ENCODE measurements around the gene ZPBP.

DNA sequence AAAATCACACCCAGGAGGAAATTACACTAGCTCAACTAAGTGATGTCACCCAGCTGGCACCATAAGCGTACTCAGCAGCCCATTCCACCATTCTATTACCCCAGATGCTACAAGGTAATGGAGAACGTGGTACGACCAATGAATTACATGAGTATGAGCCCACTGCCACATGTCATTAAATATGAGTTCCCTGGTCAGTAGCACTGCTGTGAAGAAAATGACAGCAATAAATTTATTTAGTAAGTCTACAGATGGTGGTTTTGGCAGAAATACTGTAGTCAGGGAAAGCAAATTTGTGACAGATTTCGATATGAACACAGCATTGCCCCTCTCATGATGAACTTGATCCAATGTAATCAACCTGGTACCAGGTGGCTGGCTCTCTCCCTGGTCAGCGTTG, 165.4 kb downstream of the ZPBP start:
- TF ChIP-seq POLR2A (IDR thresholded peaks at IDR 0.05; ENCODE audit: low read depth, low read length) (no peak), POLR2AphosphoS5 (IDR thresholded peaks at IDR 0.05; ENCODE audit: low read depth, low read length) (no peak), TAF1 (IDR thresholded peaks at IDR 0.05; ENCODE audit: borderline replicate concordance, low read depth, low read length) (no peak)

Measured in GM12892 (cell line).